Measurements from ENCODE around the gene SYNPO.

Gene SYNPO

GRCh38 chr5:150600616-150601490 is 39.6 kb upstream of the SYNPO start:
- Histone ChIP-seq H3K79me1 (ENCODE audit: low read length) (peaks cover 23% of the 10 kb centered on the region), H3K27me3 (ENCODE audit: insufficient read depth, low read length) (no peaks in the 10 kb centered on the region), H4K12ac (ENCODE audit: low read depth, low read length) (no peak overlapping the region), H2BK120ac (ENCODE audit: insufficient read depth, low read length, poor library complexity) (peak overlapping the region; percentile 21), H3K27ac (ENCODE audit: low read depth, low read length) (no peak overlapping the region), H4K8ac (ENCODE audit: low read depth, low read length) (no peak overlapping the region), H2BK5ac (ENCODE audit: low read depth, low read length, poor library complexity) (no peak overlapping the region), H2BK12ac (ENCODE audit: low read length) (peak overlapping the region; percentile 37), H3K14ac (ENCODE audit: low read length) (no peak overlapping the region), H3K18ac (ENCODE audit: low read length) (no peak overlapping the region), H2AFZ (ENCODE audit: insufficient read depth, low read length, poor library complexity) (no peak overlapping the region), H3K4me3 (ENCODE audit: low read depth, low read length) (no peak overlapping the region), H3K9ac (ENCODE audit: low read length) (no peak overlapping the region), H3K23ac (ENCODE audit: low read length) (no peak overlapping the region), H3K79me2 (ENCODE audit: control insufficient read depth, insufficient read depth, low read length, poor library complexity) (peaks cover 2% of the 10 kb centered on the region), H3K9me3 (ENCODE audit: insufficient read depth, low read depth, low read length) (no peaks in the 10 kb centered on the region), H3K36me3 (ENCODE audit: control insufficient read depth in 1 of 2, insufficient read depth in 2 of 2, low read length in 2 of 2) (no peaks in the 10 kb centered on the region), H3K4ac (ENCODE audit: low read depth, low read length) (no peak overlapping the region), H2AK5ac (ENCODE audit: low read length) (peak overlapping the region; percentile 27), H3K4me1 (ENCODE audit: control insufficient read depth in 1 of 2, insufficient read depth in 2 of 2, low read length in 2 of 2) (peaks cover 14 to 21% of the 10 kb centered on the region in 2 experiments), H4K91ac (ENCODE audit: low read depth, low read length) (peak overlapping the region; percentile 34), H3K4me2 (ENCODE audit: low read length) (no peak overlapping the region)
- DNase-seq, result no peak
- no CpG with 5 or more reads among the region's 25 CpGs for WGBS (ENCODE audit: extremely low coverage, insufficient coverage, insufficient read length)

GRCh38 chr5:150601491-150602345 is 38.7 kb upstream of the SYNPO start:
- Histone ChIP-seq H3K79me1 (ENCODE audit: low read length) (peaks cover 14% of the 10 kb centered on the region), H4K91ac (ENCODE audit: low read depth, low read length) (peak overlapping the region; percentile 34), H3K23ac (ENCODE audit: low read length) (no peak overlapping the region), H2AFZ (ENCODE audit: insufficient read depth, low read length, poor library complexity) (no peak overlapping the region), H2AK5ac (ENCODE audit: low read length) (peak overlapping the region; percentile 27), H3K18ac (ENCODE audit: low read length) (no peak overlapping the region), H3K27me3 (ENCODE audit: insufficient read depth, low read length) (no peaks in the 10 kb centered on the region), H3K4me2 (ENCODE audit: low read length) (no peak overlapping the region), H3K27ac (ENCODE audit: low read depth, low read length) (no peak overlapping the region), H4K12ac (ENCODE audit: low read depth, low read length) (no peak overlapping the region), H3K36me3 (ENCODE audit: control insufficient read depth in 1 of 2, insufficient read depth in 2 of 2, low read length in 2 of 2) (no peaks in the 10 kb centered on the region), H3K4me1 (ENCODE audit: control insufficient read depth in 1 of 2, insufficient read depth in 2 of 2, low read length in 2 of 2) (peaks cover 6 to 12% of the 10 kb centered on the region in 2 experiments), H4K8ac (ENCODE audit: low read depth, low read length) (peak overlapping the region; percentile 12), H3K9ac (ENCODE audit: low read length) (no peak overlapping the region), H2BK5ac (ENCODE audit: low read depth, low read length, poor library complexity) (no peak overlapping the region), H2BK12ac (ENCODE audit: low read length) (no peak overlapping the region), H3K4ac (ENCODE audit: low read depth, low read length) (no peak overlapping the region), H3K9me3 (ENCODE audit: insufficient read depth, low read depth, low read length) (no peaks in the 10 kb centered on the region), H3K79me2 (ENCODE audit: control insufficient read depth, insufficient read depth, low read length, poor library complexity) (no peaks in the 10 kb centered on the region), H3K4me3 (ENCODE audit: low read depth, low read length) (no peak overlapping the region), H2BK120ac (ENCODE audit: insufficient read depth, low read length, poor library complexity) (peak overlapping the region; percentile 1), H3K14ac (ENCODE audit: low read length) (no peak overlapping the region)
- DNase-seq, result peak; percentile 27 to 68
- no CpG with 5 or more reads among the region's 16 CpGs for WGBS (ENCODE audit: extremely low coverage, insufficient coverage, insufficient read length)

- WGBS (ENCODE audit: extremely low coverage, insufficient coverage, insufficient read length), result no CpG with 5 or more reads among the region's 4 CpGs
- Histone ChIP-seq H3K4me3 (ENCODE audit: low read depth, low read length) (no peak overlapping the region), H3K9me3 (ENCODE audit: insufficient read depth, low read depth, low read length) (no peaks in the 10 kb centered on the region), H3K23ac (ENCODE audit: low read length) (no peak overlapping the region), H3K36me3 (ENCODE audit: control insufficient read depth in 1 of 2, insufficient read depth in 2 of 2, low read length in 2 of 2) (no peaks in the 10 kb centered on the region), H3K4me1 (ENCODE audit: control insufficient read depth in 1 of 2, insufficient read depth in 2 of 2, low read length in 2 of 2) (peaks cover under 1 to 5% of the 10 kb centered on the region in 2 experiments), H2BK12ac (ENCODE audit: low read length) (peak overlapping the region; percentile 15), H3K79me2 (ENCODE audit: control insufficient read depth, insufficient read depth, low read length, poor library complexity) (no peaks in the 10 kb centered on the region), H3K4me2 (ENCODE audit: low read length) (no peak overlapping the region), H2AK5ac (ENCODE audit: low read length) (no peak overlapping the region), H2AFZ (ENCODE audit: insufficient read depth, low read length, poor library complexity) (no peak overlapping the region), H3K27ac (ENCODE audit: low read depth, low read length) (no peak overlapping the region), H3K79me1 (ENCODE audit: low read length) (peaks cover 7% of the 10 kb centered on the region), H2BK120ac (ENCODE audit: insufficient read depth, low read length, poor library complexity) (no peak overlapping the region), H4K12ac (ENCODE audit: low read depth, low read length) (no peak overlapping the region), H3K9ac (ENCODE audit: low read length) (no peak overlapping the region), H4K8ac (ENCODE audit: low read depth, low read length) (no peak overlapping the region), H3K27me3 (ENCODE audit: insufficient read depth, low read length) (no peaks in the 10 kb centered on the region), H3K4ac (ENCODE audit: low read depth, low read length) (no peak overlapping the region), H2BK5ac (ENCODE audit: low read depth, low read length, poor library complexity) (no peak overlapping the region), H4K91ac (ENCODE audit: low read depth, low read length) (peak overlapping the region; percentile 32), H3K14ac (ENCODE audit: low read length) (peak overlapping the region; percentile 8), H3K18ac (ENCODE audit: low read length) (no peak overlapping the region)
- no peak for DNase-seq
Measured at GRCh38 chr5:150603052-150603451, 37.4 kb upstream of the SYNPO start.

- H3K79me1 ChIP-seq (ENCODE audit: low read length), result peaks cover 5% of the 10 kb centered on the region
- no peaks in the 10 kb centered on the region for H3K27me3 ChIP-seq (ENCODE audit: insufficient read depth, low read length)
- H4K8ac ChIP-seq (ENCODE audit: low read depth, low read length), result no peak overlapping the region
- no CpG with 5 or more reads among the region's 3 CpGs for WGBS (ENCODE audit: extremely low coverage, insufficient coverage, insufficient read length)
- H3K18ac ChIP-seq (ENCODE audit: low read length), result no peak overlapping the region
- H4K12ac ChIP-seq (ENCODE audit: low read depth, low read length), result no peak overlapping the region
- H3K23ac ChIP-seq (ENCODE audit: low read length), result no peak overlapping the region
- H3K4me1 ChIP-seq (ENCODE audit: control insufficient read depth in 1 of 2, insufficient read depth in 2 of 2, low read length in 2 of 2), result peaks cover 0 to 4% of the 10 kb centered on the region in 2 experiments
- no peak for DNase-seq
- no peaks in the 10 kb centered on the region for H3K9me3 ChIP-seq (ENCODE audit: insufficient read depth, low read depth, low read length)
- H2AK5ac ChIP-seq (ENCODE audit: low read length), result no peak overlapping the region
- H4K91ac ChIP-seq (ENCODE audit: low read depth, low read length), result no peak overlapping the region
- H3K36me3 ChIP-seq (ENCODE audit: control insufficient read depth in 1 of 2, insufficient read depth in 2 of 2, low read length in 2 of 2), result no peaks in the 10 kb centered on the region
- no peak overlapping the region for H3K4me2 ChIP-seq (ENCODE audit: low read length)
- no peaks in the 10 kb centered on the region for H3K79me2 ChIP-seq (ENCODE audit: control insufficient read depth, insufficient read depth, low read length, poor library complexity)
- no peak overlapping the region for H3K4me3 ChIP-seq (ENCODE audit: low read depth, low read length)
- no peak overlapping the region for H3K27ac ChIP-seq (ENCODE audit: low read depth, low read length)
- H2BK12ac ChIP-seq (ENCODE audit: low read length), result no peak overlapping the region
- no peak overlapping the region for H2BK120ac ChIP-seq (ENCODE audit: insufficient read depth, low read length, poor library complexity)
- no peak overlapping the region for H3K4ac ChIP-seq (ENCODE audit: low read depth, low read length)
- no peak overlapping the region for H2BK5ac ChIP-seq (ENCODE audit: low read depth, low read length, poor library complexity)
- H3K9ac ChIP-seq (ENCODE audit: low read length), result no peak overlapping the region
- no peak overlapping the region for H3K14ac ChIP-seq (ENCODE audit: low read length)
- no peak overlapping the region for H2AFZ ChIP-seq (ENCODE audit: insufficient read depth, low read length, poor library complexity)
Measured at GRCh38 chr5:150603491-150603890, 37.0 kb upstream of the SYNPO start.

All from trophoblast cell (in vitro differentiated cells and primary cell).